GM18526 (cell line): Measurements from ENCODE around the gene USP32.

Experiments used
- POLR2A ChIP-seq: IDR thresholded peaks from 3 replicates; pipeline ENCODE4 v1.6.1; 2011; ENCODE audit not compliant: insufficient read length; ENCODE audit errors: extremely low read depth

USP32 gene

GRCh38 chr17:60231234-60231633 lies 160.7 kb downstream of the USP32 start:
- TF ChIP-seq POLR2A = no peak

- no peak for TF ChIP-seq POLR2A
Observed at GRCh38 chr17:60230358-60230757, 161.6 kb downstream of the USP32 start.

GRCh38 chr17:60229188-60229802 lies 162.6 kb downstream of the USP32 start:
- TF ChIP-seq POLR2A = no peak

GRCh38 chr17:60224064-60224463 lies 167.9 kb downstream of the USP32 start:
- TF ChIP-seq POLR2A = no peak

GRCh38 chr17:60223456-60223855 lies 168.5 kb downstream of the USP32 start:
- no peak for TF ChIP-seq POLR2A

GRCh38 chr17:60193482-60193881 lies 198.5 kb downstream of the USP32 start:
- no peak for TF ChIP-seq POLR2A

GRCh38 chr17:60188759-60189158 lies 203.2 kb downstream of the USP32 start:
- TF ChIP-seq POLR2A = no peak

GRCh38 chr17:60174035-60174434 lies 217.9 kb downstream of the USP32 start:
- TF ChIP-seq POLR2A = no peak

- no peak for TF ChIP-seq POLR2A
Observed at GRCh38 chr17:60173304-60173819, 218.6 kb downstream of the USP32 start.

- TF ChIP-seq POLR2A = no peak
Observed at GRCh38 chr17:60171753-60172079, 220.2 kb downstream of the USP32 start.

GRCh38 chr17:60170835-60171752 lies 220.8 kb downstream of the USP32 start:
- no peak for TF ChIP-seq POLR2A

GRCh38 chr17:60169921-60170817 lies 221.8 kb downstream of the USP32 start:
- no peak for TF ChIP-seq POLR2A

- no peak for TF ChIP-seq POLR2A
Observed at GRCh38 chr17:60168654-60169053, 223.3 kb downstream of the USP32 start.

- TF ChIP-seq POLR2A = no peak
Observed at GRCh38 chr17:60167065-60167741, 224.7 kb downstream of the USP32 start.

GRCh38 chr17:60165971-60166370 lies 226.0 kb downstream of the USP32 start:
- no peak for TF ChIP-seq POLR2A
